ENCODE results near the gene FAM20A. TPM values are rescaled to one million over a fixed set of nuclear protein-coding genes. Genes with fewer than 3 reads are reported as not detected.

FAM20A gene
- total and polyA plus RNA-seq, 9 of the 15 experiments (the other 6 are each of a cell fraction or from before 2014, with no cell fraction given): 0.07 TPM; not detected in 8

GRCh38 chr17:68569346-68569745, 31.8 kb downstream of the FAM20A start (continued):
- TF ChIP-seq MGA (IDR thresholded peaks at IDR 0.05) (no peak), BDP1 (IDR thresholded peaks at IDR 0.05; ENCODE audit: insufficient read depth, insufficient read length) (no peak)

Measured in K562 (cell line).